Fibroblast of lung (primary cell): ENCODE data around the gene PHF21A. TPM values are rescaled to one million over a fixed set of nuclear protein-coding genes. Genes with fewer than 3 reads are reported as not detected.
A peak's percentile ranks its signal among the peaks of the same experiment; 100 is the strongest.

Experiments
- DNase-seq, 2 donors: peaks; one replicate each; pipeline versions ENCODE4 v3.0.0 to v3.0.0-alpha.2; 2010; ENCODE audit warnings: low read depth in 2 of 2
- H2AFZ ChIP-seq: 2 replicates; pipeline ENCODE4 v1.5.1; 2012; ENCODE audit warnings: low read length, control low read depth, inconsistent platforms
- H3K27ac ChIP-seq: 2 replicates; pipeline ENCODE4 v1.5.1; 2011; ENCODE audit warnings: low read length, control low read depth; ENCODE audit not compliant: insufficient read depth
- H3K27me3 ChIP-seq: 2 replicates; pipeline ENCODE4 v1.5.1; 2011; ENCODE audit warnings: mild to moderate bottlenecking, low read length; ENCODE audit not compliant: control insufficient read depth, insufficient read depth
- H3K36me3 ChIP-seq: 2 replicates; pipeline ENCODE4 v1.5.1; 2011; ENCODE audit warnings: low read length; ENCODE audit not compliant: control insufficient read depth, insufficient read depth
- H3K4me1 ChIP-seq: 2 replicates; pipeline ENCODE4 v1.5.1; 2011; ENCODE audit warnings: low read length; ENCODE audit not compliant: control insufficient read depth, insufficient read depth; ENCODE audit errors: extremely low read depth
- H3K4me2 ChIP-seq: 2 replicates; pipeline ENCODE4 v1.5.1; 2011; ENCODE audit warnings: low read length, control low read depth; ENCODE audit not compliant: insufficient read depth; ENCODE audit errors: extremely low read depth
- H3K4me3 ChIP-seq, 4 experiments: fragments of 200-600 bp in 1 of 4; sonication (generic) in 1 of 4; replicated peaks in 1 of 4; 2 replicates each; pipeline ENCODE4 v1.5.1; 2011 to 2016; ENCODE audit warnings: low read length in 4 of 4, low read depth in 3 of 4, mild to moderate bottlenecking in 3 of 4, control low read depth in 2 of 4, inconsistent platforms in 1 of 4, mixed read lengths in 1 of 4; ENCODE audit not compliant: insufficient read depth in 1 of 4; ENCODE audit errors: control extremely low read depth in 1 of 4
- H3K79me2 ChIP-seq: 2 replicates; pipeline ENCODE4 v1.5.1; 2012; ENCODE audit warnings: mild to moderate bottlenecking, low read length, inconsistent platforms; ENCODE audit not compliant: control insufficient read depth, insufficient read depth
- H3K9ac ChIP-seq: 2 replicates; pipeline ENCODE4 v1.5.1; 2011; ENCODE audit warnings: mild to moderate bottlenecking, low read length, control low read depth; ENCODE audit not compliant: insufficient read depth
- H3K9me3 ChIP-seq: 2 replicates; pipeline ENCODE4 v1.5.1; 2012; ENCODE audit warnings: low read depth, low read length; ENCODE audit not compliant: control insufficient read depth, insufficient read depth
- H4K20me1 ChIP-seq: 2 replicates; pipeline ENCODE4 v1.5.1; 2011; ENCODE audit warnings: low read length; ENCODE audit not compliant: control insufficient read depth, insufficient read depth; ENCODE audit errors: extremely low read depth
- CTCF ChIP-seq, 2 donors: IDR thresholded peaks in 1 of 2; conservative IDR thresholded peaks in 1 of 2; 1 replicate in 1 of 2; 2 replicates in 1 of 2; pipeline ENCODE4 v1.5.1; 2011 to 2012; ENCODE audit warnings: low read length in 2 of 2, control low read depth in 1 of 2, inconsistent platforms in 1 of 2, low read depth in 1 of 2, mild to moderate bottlenecking in 1 of 2
- EZH2 ChIP-seq: IDR thresholded peaks from 2 replicates; pipeline ENCODE4 v1.5.1; 2012; ENCODE audit warnings: low read length, control low read depth, mild to moderate bottlenecking; ENCODE audit errors: missing control alignments
- polyA plus RNA-seq, 2 donors: library from polyadenylated mRNA; depleted of rRNA in 1 of 2; stranded (reverse) in 1 of 2; unstranded in 1 of 2; fragments of >200 nt; gene quantifications; 2 replicates each; pipeline ENCODE4 v1.2.1, GENCODE V29; 2011 to 2012; ENCODE audit warnings: missing spikeins in 1 of 2
- total RNA-seq: library from RNA; depleted of rRNA; stranded (reverse); fragments of >200 nt; gene quantifications from 2 replicates; pipeline ENCODE4 v1.2.1, GENCODE V29; 2014

PHF21A gene
- total and polyA plus RNA-seq, 2 donors (not counting 1 experiment from before 2014, with no cell fraction given): 18.5 to 21.0 TPM

GRCh38 chr11:45934580-45935318 is 186.5 kb downstream of the PHF21A start:
- Histone ChIP-seq H3K36me3 (peaks cover 4% of the 10 kb centered on the region), H2AFZ (no peak overlapping the region), H3K79me2 (no peaks in the 10 kb centered on the region), H3K4me2 (no peak overlapping the region), H3K9ac (no peak overlapping the region), H3K27me3 (no peaks in the 10 kb centered on the region), H4K20me1 (no peaks in the 10 kb centered on the region), H3K27ac (no peak overlapping the region), H3K9me3 (no peaks in the 10 kb centered on the region), H3K4me3 (no peak overlapping the region), H3K4me1 (no peaks in the 10 kb centered on the region)
- DNase-seq: no peak
- TF ChIP-seq CTCF (conservative IDR thresholded peaks at IDR 0.05 in 1 of 2, IDR thresholded peaks at IDR 0.05 in 1 of 2; ENCODE audit: low read depth in 1 of 2, low read length in 2 of 2) (no peak), EZH2 (no peak)

GRCh38 chr11:45933846-45934579 is 187.2 kb downstream of the PHF21A start:
- peaks cover 4% of the 10 kb centered on the region for H3K36me3 ChIP-seq
- no peaks in the 10 kb centered on the region for H3K27me3 ChIP-seq
- no peaks in the 10 kb centered on the region for H3K4me1 ChIP-seq
- no peak overlapping the region for H3K4me2 ChIP-seq
- no peak for DNase-seq
- H3K27ac ChIP-seq: no peak overlapping the region
- no peaks in the 10 kb centered on the region for H3K79me2 ChIP-seq
- no peaks in the 10 kb centered on the region for H3K9me3 ChIP-seq
- no peak overlapping the region for H2AFZ ChIP-seq
- no peak overlapping the region for H3K4me3 ChIP-seq
- H3K9ac ChIP-seq: no peak overlapping the region
- TF ChIP-seq CTCF (conservative IDR thresholded peaks at IDR 0.05 in 1 of 2, IDR thresholded peaks at IDR 0.05 in 1 of 2; ENCODE audit: low read depth in 1 of 2, low read length in 2 of 2): no peak
- TF ChIP-seq EZH2: no peak
- no peaks in the 10 kb centered on the region for H4K20me1 ChIP-seq

GRCh38 chr11:45933131-45933831 is 188.0 kb downstream of the PHF21A start:
- TF ChIP-seq EZH2 (no peak), CTCF (conservative IDR thresholded peaks at IDR 0.05 in 1 of 2, IDR thresholded peaks at IDR 0.05 in 1 of 2; ENCODE audit: low read depth in 1 of 2, low read length in 2 of 2) (no peak)
- no peak overlapping the region for H3K4me3 ChIP-seq
- no peak overlapping the region for H3K9ac ChIP-seq
- H3K27me3 ChIP-seq: no peaks in the 10 kb centered on the region
- peaks cover 4% of the 10 kb centered on the region for H3K36me3 ChIP-seq
- H4K20me1 ChIP-seq: no peaks in the 10 kb centered on the region
- H3K27ac ChIP-seq: no peak overlapping the region
- H3K4me2 ChIP-seq: no peak overlapping the region
- H2AFZ ChIP-seq: no peak overlapping the region
- H3K79me2 ChIP-seq: no peaks in the 10 kb centered on the region
- DNase-seq: peak; percentile 35 to 50
- no peaks in the 10 kb centered on the region for H3K9me3 ChIP-seq
- no peaks in the 10 kb centered on the region for H3K4me1 ChIP-seq
